Lower leg skin (tissue), 4 donors: Measurements from ENCODE around the gene B3GAT2. TPM values are rescaled to one million over a fixed set of nuclear protein-coding genes. Genes with fewer than 3 reads are reported as not detected.

Experiments used
- DNase-seq, 2 donors: peaks; one replicate each; pipeline ENCODE4 v3.0.0-alpha.2; 2019; ENCODE audit warnings: low spot score in 2 of 2
- H3K4me3 ChIP-seq: fragments of 200-600 bp; sonication (generic); 2 replicates; pipeline ENCODE4 v1.5.1; 2017; ENCODE audit warnings: mild to moderate bottlenecking, low read depth; ENCODE audit not compliant: poor library complexity, severe bottlenecking
- POLR2A ChIP-seq, 2 donors: fragments of 450-650 bp; IDR thresholded peaks; one replicate each; pipeline ENCODE4 v1.6.1; 2016 to 2017; ENCODE audit warnings: antibody characterized with exemption in 2 of 2, mild to moderate bottlenecking in 1 of 2, moderate library complexity in 1 of 2
- WGBS, 2 donors: methylation state at CpG; one replicate each; pipeline ENCODE4 v1.1.5; 2018; 5-methylcytosine and 5-hydroxymethylcytosine counted together
- intact Hi-C: fragments of 100-400 bp; cut with DNase I; formaldehyde crosslinking; loops from one replicate; pipeline ENCODE4 v1.15.0; 2023; ENCODE audit warnings: low total_unique reads
- total RNA-seq, 4 donors: library from RNA; depleted of rRNA; stranded (reverse); fragments of >200 nt; gene quantifications; one replicate each; pipeline ENCODE4 v1.1.0, GENCODE V29; 2016
- TF ChIP-seq, protein P1 (sequence below), 3 donors: fragments of 450-650 bp; IDR thresholded peaks; one replicate each; pipeline ENCODE4 v1.5.1; 2016; ENCODE audit warnings: antibody characterized with exemption in 3 of 3, mild to moderate bottlenecking in 3 of 3, moderate library complexity in 2 of 3

Gene B3GAT2
- total RNA-seq, 4 donors from 2014 or later: not detected

DNA sequence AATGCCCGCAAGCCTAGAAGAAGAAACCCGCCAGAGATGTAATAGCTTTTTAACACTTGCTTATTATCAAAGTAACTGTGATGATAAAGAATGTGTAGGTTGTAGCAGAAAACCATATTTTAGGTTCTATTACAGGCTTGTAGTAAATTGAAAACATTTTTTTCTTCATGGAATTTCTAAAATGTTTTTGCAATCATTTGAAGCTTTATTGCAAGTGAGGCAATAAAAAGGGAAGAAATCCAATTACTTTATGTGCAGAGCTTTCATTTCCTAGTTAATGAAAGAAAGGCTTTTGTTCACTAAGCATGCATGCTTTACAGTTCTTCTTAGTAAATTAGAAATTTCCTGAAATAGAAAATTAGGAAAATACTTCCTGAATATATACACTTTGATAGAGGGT is 135.1 kb downstream of the B3GAT2 start:
- WGBS, 2 donors: 89 to 90% methylated on average over 2 of the region's 2 CpGs
- intact Hi-C loops: no loop called here
- TF ChIP-seq, protein P1, sequence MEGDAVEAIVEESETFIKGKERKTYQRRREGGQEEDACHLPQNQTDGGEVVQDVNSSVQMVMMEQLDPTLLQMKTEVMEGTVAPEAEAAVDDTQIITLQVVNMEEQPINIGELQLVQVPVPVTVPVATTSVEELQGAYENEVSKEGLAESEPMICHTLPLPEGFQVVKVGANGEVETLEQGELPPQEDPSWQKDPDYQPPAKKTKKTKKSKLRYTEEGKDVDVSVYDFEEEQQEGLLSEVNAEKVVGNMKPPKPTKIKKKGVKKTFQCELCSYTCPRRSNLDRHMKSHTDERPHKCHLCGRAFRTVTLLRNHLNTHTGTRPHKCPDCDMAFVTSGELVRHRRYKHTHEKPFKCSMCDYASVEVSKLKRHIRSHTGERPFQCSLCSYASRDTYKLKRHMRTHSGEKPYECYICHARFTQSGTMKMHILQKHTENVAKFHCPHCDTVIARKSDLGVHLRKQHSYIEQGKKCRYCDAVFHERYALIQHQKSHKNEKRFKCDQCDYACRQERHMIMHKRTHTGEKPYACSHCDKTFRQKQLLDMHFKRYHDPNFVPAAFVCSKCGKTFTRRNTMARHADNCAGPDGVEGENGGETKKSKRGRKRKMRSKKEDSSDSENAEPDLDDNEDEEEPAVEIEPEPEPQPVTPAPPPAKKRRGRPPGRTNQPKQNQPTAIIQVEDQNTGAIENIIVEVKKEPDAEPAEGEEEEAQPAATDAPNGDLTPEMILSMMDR (IDR thresholded peaks at IDR 0.05): no peak
- no peak for TF ChIP-seq POLR2A (IDR thresholded peaks at IDR 0.05)
- DNase-seq: no peak
- no peak overlapping the region for H3K4me3 ChIP-seq

GRCh38 chr6:70820778-70821177 is 136.1 kb downstream of the B3GAT2 start:
- WGBS, 2 donors: 96 to 99% methylated on average over 2 of the region's 2 CpGs
- TF ChIP-seq, protein P1 (IDR thresholded peaks at IDR 0.05): no peak
- TF ChIP-seq POLR2A (IDR thresholded peaks at IDR 0.05): no peak
- DNase-seq: no peak
- H3K4me3 ChIP-seq: no peak overlapping the region
- intact Hi-C loops: no loop called here

DNA sequence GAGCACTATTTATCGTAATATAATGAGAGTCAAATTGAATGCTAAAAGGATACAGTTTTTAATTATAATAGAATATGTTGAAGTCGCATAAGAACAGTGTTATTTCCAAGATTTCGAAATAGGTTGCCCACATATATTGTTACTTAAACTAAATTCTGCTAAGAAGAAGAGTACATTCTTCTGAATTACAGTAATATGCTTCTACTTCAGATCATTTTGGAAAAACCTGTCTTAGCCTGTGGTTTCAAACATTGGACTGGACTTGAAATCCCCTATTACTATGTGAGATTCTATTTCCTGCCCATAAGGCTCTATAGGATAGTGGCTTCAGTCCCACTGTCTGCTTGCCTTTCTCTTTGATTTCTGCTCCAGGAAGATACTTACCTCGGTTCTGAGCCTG is 137.2 kb downstream of the B3GAT2 start:
- no peak overlapping the region for H3K4me3 ChIP-seq
- WGBS, 2 donors: 94% methylated on average over 4 of the region's 4 CpGs
- TF ChIP-seq POLR2A (IDR thresholded peaks at IDR 0.05): no peak
- TF ChIP-seq, protein P1 (IDR thresholded peaks at IDR 0.05): no peak
- intact Hi-C loops: no loop called here
- no peak for DNase-seq

- TF ChIP-seq POLR2A (IDR thresholded peaks at IDR 0.05): no peak
- TF ChIP-seq, protein P1 (IDR thresholded peaks at IDR 0.05): no peak
- H3K4me3 ChIP-seq: no peak overlapping the region
- DNase-seq: no peak
- 85 to 90% methylated on average over 3 of the region's 3 CpGs for WGBS, 2 donors
- intact Hi-C loops: no loop called here
Observed at GRCh38 chr6:70813885-70814284, 143.0 kb downstream of the B3GAT2 start.

GRCh38 chr6:70811788-70812187 is 145.1 kb downstream of the B3GAT2 start:
- no peak overlapping the region for H3K4me3 ChIP-seq
- TF ChIP-seq, protein P1 (IDR thresholded peaks at IDR 0.05): no peak
- TF ChIP-seq POLR2A (IDR thresholded peaks at IDR 0.05): no peak
- intact Hi-C loops: no loop called here
- no peak for DNase-seq
- 88 to 89% methylated on average over 6 of the region's 6 CpGs for WGBS, 2 donors
